SKM-1 (cell line): ENCODE results near the gene OMP.

Experiments
- DNase-seq: peaks from one replicate; lab custom pipeline; 2025; ENCODE audit not compliant: unreplicated experiment; lab: John Stamatoyannopoulos, UW

The OMP gene

GRCh38 chr11:77101043-77101537 lies 1.6 kb upstream of the OMP start:
- DNase-seq = peak; percentile 53

GRCh38 chr11:77103319-77103718 lies 679 bp downstream of the OMP start:
- no peak for DNase-seq

DNA sequence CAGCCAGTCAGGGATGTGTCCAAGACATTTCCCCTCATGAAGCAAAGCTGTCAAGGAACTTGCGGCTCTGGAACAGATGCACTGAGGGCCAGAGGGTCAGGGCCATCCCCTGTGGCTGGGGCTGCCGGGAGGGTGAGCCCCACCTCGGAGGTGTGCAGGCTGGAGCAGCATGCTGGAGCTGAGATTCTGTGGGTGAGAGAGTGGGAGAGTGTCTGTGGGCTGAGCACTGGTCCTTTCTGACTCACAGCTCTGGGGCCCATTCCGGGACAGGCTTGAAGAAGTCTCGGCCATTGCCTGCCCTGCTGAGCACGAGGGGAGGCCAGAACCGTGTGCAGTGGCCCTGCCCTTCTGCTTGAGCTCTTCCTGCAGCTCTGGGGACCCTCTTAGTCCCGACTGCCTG lies 2.1 kb downstream of the OMP start:
- no peak for DNase-seq

GRCh38 chr11:77106321-77106720 lies 3.7 kb downstream of the OMP start:
- peak; percentile 8 for DNase-seq

DNA sequence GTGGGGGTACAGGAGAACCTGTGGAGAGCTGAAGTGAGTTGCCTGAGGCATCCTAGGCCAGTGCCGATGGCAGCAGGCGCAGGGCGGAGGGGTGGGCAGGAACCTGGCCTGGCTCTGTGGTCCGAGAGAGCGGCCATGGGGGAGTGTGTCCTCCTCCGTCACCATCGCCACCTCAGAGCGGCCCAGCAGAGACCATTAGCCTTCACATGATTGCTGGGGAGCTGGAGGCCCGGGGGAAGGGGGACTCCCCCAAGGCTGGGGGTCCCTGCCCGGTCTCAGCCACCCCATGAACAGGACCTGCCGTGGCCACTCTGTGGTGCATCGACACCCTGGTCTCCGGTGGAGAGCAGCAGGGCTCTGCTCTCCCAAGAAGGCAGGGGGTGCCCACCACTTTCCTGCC lies 4.1 kb downstream of the OMP start:
- no peak for DNase-seq

- no peak for DNase-seq
Observed at GRCh38 chr11:77107950-77108349, 5.3 kb downstream of the OMP start.

- DNase-seq = no peak
Observed at GRCh38 chr11:77108436-77108835, 5.8 kb downstream of the OMP start.

GRCh38 chr11:77109236-77110019 lies 6.8 kb downstream of the OMP start:
- DNase-seq = no peak

DNA sequence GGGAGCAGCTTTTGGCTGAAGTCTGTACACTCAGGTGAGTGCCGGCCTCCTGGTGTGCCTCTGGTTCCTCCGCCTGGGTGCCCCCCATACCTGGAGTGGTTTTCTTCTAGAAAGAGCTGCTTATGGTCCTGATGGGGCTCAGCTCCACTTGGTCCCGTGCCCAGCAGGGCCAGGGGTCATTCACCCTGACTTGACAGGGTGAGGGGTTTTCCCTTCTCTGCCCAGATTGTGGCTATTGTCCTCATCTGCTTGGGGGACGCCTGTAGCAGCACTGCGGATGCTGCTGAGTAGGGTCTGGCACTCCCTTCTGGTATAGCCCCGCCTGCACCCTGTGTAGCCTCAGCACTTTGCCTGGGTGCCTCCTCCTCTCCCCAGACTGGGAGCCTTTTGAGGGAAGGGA lies 8.2 kb downstream of the OMP start:
- DNase-seq = no peak

- no peak for DNase-seq
Observed at GRCh38 chr11:77111277-77111676, 8.6 kb downstream of the OMP start.

GRCh38 chr11:77111946-77112345 lies 9.3 kb downstream of the OMP start:
- no peak for DNase-seq

- DNase-seq = no peak
Observed at GRCh38 chr11:77112641-77113381, 10.2 kb downstream of the OMP start.

GRCh38 chr11:77113382-77114088 lies 10.9 kb downstream of the OMP start:
- DNase-seq = no peak

DNA sequence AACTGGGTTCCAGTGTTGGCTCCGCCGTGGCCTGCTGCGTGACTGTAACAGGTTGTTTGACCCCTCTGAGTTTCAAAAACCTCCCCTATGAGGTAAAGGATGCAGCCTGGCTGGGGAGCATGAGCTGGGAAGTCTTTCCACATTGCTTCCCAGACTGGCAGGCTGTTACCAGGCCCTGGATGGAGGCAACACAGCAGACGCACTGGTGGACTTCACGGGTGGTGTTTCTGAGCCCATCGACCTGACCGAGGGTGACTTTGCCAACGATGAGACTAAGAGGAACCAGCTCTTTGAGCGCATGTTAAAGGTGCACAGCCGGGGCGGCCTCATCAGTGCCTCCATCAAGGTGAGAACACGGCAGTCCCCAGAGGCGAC lies 11.4 kb downstream of the OMP start:
- no peak for DNase-seq

DNA sequence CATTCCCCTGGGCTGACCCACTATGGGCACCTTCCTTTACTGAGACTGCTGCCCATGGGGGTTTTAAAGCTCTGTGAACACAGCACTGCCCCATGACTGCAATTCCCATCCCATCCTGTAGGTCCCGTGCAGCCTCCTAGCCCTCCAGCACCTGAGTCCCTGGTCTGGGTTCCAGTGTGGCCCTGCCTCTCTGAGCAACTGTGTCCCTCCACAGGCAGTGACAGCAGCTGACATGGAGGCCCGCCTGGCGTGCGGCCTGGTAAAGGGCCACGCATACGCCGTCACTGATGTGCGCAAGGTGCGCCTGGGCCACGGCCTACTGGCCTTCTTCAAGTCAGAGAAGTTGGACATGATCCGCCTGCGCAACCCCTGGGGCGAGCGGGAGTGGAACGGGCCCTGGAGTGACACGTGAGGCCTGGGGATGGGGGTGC lies 12.6 kb downstream of the OMP start:
- peak; percentile 2 for DNase-seq

DNA sequence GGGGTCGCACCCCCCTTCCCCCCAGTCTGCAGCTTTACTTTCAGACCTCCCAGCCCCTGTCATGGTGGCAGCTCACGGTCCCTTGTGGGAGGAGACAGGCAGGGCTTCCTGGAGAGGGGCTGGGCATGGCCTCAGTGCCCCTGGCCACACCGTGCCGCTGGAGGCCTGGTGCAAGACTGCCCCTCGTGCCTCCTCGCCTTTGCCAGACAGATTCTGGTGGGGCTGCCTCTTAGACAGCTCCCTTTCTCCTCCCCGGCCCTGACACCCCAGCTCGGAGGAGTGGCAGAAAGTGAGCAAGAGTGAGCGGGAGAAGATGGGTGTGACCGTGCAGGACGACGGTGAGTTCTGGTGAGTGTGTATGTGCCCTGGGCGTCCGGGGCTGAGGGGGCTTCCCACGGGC lies 13.3 kb downstream of the OMP start:
- DNase-seq = no peak

GRCh38 chr11:77117492-77117891 lies 14.9 kb downstream of the OMP start:
- DNase-seq = no peak

GRCh38 chr11:77118086-77118485 lies 15.4 kb downstream of the OMP start:
- no peak for DNase-seq

GRCh38 chr11:77118971-77119370 lies 16.3 kb downstream of the OMP start:
- DNase-seq = no peak

DNA sequence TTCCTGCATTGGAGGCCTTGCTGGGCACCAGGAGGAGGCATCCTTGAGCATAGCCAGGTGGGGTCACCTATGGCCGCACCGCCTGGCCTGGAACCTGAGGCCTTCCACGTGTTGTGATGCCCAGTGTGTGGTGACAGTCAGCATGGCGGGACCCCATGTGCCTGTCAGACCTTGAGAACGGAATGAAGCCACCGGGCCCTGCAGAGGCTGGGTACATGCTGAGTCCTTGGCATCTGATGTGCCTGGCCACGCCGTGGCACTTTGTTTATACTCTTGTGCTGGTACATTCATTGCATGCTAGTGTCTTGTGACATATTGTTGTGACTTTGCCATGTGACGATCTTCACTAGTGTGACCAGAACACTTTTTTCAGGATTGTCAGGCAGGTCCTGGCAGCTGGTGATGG lies 16.9 kb downstream of the OMP start:
- no peak for DNase-seq

DNA sequence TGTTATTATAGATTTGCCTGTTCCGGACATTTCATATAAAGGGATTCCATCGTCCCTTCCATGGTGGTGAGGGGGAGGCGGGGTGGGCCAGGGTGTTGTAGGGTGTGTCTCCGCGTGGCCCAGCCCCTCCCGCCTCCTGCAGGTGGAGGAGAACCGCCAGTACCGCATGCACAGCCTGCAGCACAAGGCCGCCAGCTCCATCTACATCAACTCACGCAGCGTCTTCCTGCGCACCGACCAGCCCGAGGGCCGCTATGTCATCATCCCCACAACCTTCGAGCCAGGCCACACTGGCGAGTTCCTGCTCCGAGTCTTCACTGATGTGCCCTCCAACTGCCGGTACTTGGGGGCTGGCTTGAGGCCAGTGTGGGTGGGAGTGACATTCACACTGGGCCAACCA lies 17.9 kb downstream of the OMP start:
- no peak for DNase-seq
